Transverse colon (tissue), 4 donors: ENCODE data around the gene PROM1. TPM values are rescaled to one million over a fixed set of nuclear protein-coding genes. Genes with fewer than 3 reads are reported as not detected.

ENCODE experiments used
- DNase-seq: peaks from one replicate; pipeline ENCODE4 v3.0.0-alpha.2; 2019
- H3K27ac ChIP-seq, 4 donors: fragments of 200-600 bp; sonication (generic); 2 replicates each; pipeline ENCODE4 v1.5.1; 2016 to 2018; ENCODE audit warnings: inconsistent platforms in 4 of 4
- H3K27me3 ChIP-seq: fragments of 200-600 bp; sonication (generic); 2 replicates; pipeline ENCODE4 v1.5.1; 2017; ENCODE audit warnings: inconsistent platforms
- H3K36me3 ChIP-seq, 4 donors: fragments of 200-600 bp; sonication (generic); 2 replicates each; pipeline ENCODE4 v1.5.1; 2017 to 2019; ENCODE audit warnings: inconsistent platforms in 4 of 4
- H3K4me1 ChIP-seq, 4 donors: fragments of 200-600 bp; sonication (generic); 2 replicates each; pipeline ENCODE4 v1.5.1; 2017 to 2020; ENCODE audit warnings: inconsistent platforms in 4 of 4
- H3K4me3 ChIP-seq, 4 donors: fragments of 200-600 bp; sonication (generic); 1 replicate in 1 of 4; 2 replicates in 3 of 4; pipeline versions ENCODE4 v1.5.1 to v1.6.1; 2017 to 2019; ENCODE audit warnings: inconsistent platforms in 4 of 4
- H3K9me3 ChIP-seq, 2 donors: fragments of 200-600 bp; sonication (generic); 2 replicates each; pipeline ENCODE4 v1.5.1; 2017 to 2019; ENCODE audit warnings: inconsistent platforms in 2 of 2
- CTCF ChIP-seq, 5 experiments: fragments of 200-600 bp in 3 of 5; fragments of 450-650 bp in 2 of 5; sonication (generic) in 3 of 5; IDR thresholded peaks; 1 replicate in 2 of 5; 2 replicates in 3 of 5; pipeline ENCODE4 v1.5.1; 2016 to 2017; ENCODE audit warnings: antibody characterized with exemption in 5 of 5, inconsistent platforms in 3 of 5, mild to moderate bottlenecking in 2 of 5, moderate library complexity in 1 of 5
- EP300 ChIP-seq: sonication (generic); formaldehyde crosslinking; IDR thresholded peaks from one replicate; pipeline ENCODE4 v1.6.1; 2017; ENCODE audit warnings: antibody characterized with exemption, low read depth
- POLR2A ChIP-seq: fragments of 450-650 bp; IDR thresholded peaks from one replicate; pipeline ENCODE4 v1.6.1; 2016; ENCODE audit warnings: antibody characterized with exemption, mild to moderate bottlenecking, moderate library complexity
- POLR2AphosphoS5 ChIP-seq, 3 donors: sonication (generic); formaldehyde crosslinking; IDR thresholded peaks; one replicate each; pipeline ENCODE4 v1.6.1; 2016; ENCODE audit warnings: antibody characterized with exemption in 3 of 3
- WGBS, 2 donors: methylation state at CpG; one replicate each; pipeline ENCODE4 v1.1.5; 2018; ENCODE audit warnings: low coverage in 1 of 2; 5-methylcytosine and 5-hydroxymethylcytosine counted together
- in situ Hi-C, 4 donors: fragments of 200-750 bp; cut with MboI; loops; one replicate each; pipeline versions ENCODE4 v1.15.0 to v1.15.1; 2017; ENCODE audit warnings: low sequenced_read_pairs in 3 of 4, low pct_ligation_motif_present in 1 of 4, low pct_unique_long_range_greater_than_20kb in 1 of 4
- intact Hi-C: fragments of 100-400 bp; cut with DNase I; formaldehyde crosslinking; loops from one replicate; pipeline ENCODE4 v1.15.1; 2023; ENCODE audit warnings: low total_unique reads
- total RNA-seq, 4 donors: library from RNA; depleted of rRNA; stranded (reverse); fragments of >200 nt; gene quantifications; one replicate each; pipeline ENCODE4 v1.1.0, GENCODE V29; 2016

The PROM1 gene
- total RNA-seq, 4 donors from 2014 or later = 35.2 to 236 (median 170) TPM

- WGBS, 2 donors = 69 to 82% methylated on average over 5 to 10 of the region's 10 CpGs
- intact Hi-C loops (loop anchor here (5.0 kb wide), 1 partner anchor 173 kb away; no protein-coding TSS in a partner anchor), in situ Hi-C loops (loop anchor here in 1 of 4 donors (10.0 kb wide), 1 partner anchor 241 kb away; no protein-coding TSS in a partner anchor)
- Histone ChIP-seq H3K27ac (no peak overlapping the region), H3K4me3 (no peak overlapping the region), H3K36me3 (no peaks in the 10 kb centered on the region), H3K9me3 (no peaks in the 10 kb centered on the region), H3K4me1 (no peaks in the 10 kb centered on the region), H3K27me3 (no peaks in the 10 kb centered on the region)
- DNase-seq = no peak
- TF ChIP-seq POLR2A = no peak
- TF ChIP-seq POLR2AphosphoS5 (IDR thresholded peaks at IDR 0.05) = no peak
- TF ChIP-seq CTCF (IDR thresholded peaks at IDR 0.05) = no peak
- TF ChIP-seq EP300 = no peak
Measured at GRCh38 chr4:16023776-16024408, 59.9 kb downstream of the PROM1 start.

- in situ Hi-C loops = loop anchor here in 1 of 4 donors (10.0 kb wide), 1 partner anchor 243 kb away; no protein-coding TSS in a partner anchor
- 68 to 83% methylated on average over 7 to 8 of the region's 8 CpGs for WGBS, 2 donors
- intact Hi-C loops = loop anchor here (5.0 kb wide), 1 partner anchor 175 kb away; no protein-coding TSS in a partner anchor
Measured at GRCh38 chr4:16021804-16022560, 61.8 kb downstream of the PROM1 start.

GRCh38 chr4:16019649-16020048, 64.2 kb downstream of the PROM1 start:
- WGBS, 2 donors = 35 to 41% methylated on average over 3 of the region's 3 CpGs
- intact Hi-C loops (loop anchor here (5.0 kb wide), 1 partner anchor 178 kb away; no protein-coding TSS in a partner anchor), in situ Hi-C loops (loop anchor here in 1 of 4 donors (10.0 kb wide), 1 partner anchor 245 kb away; no protein-coding TSS in a partner anchor)
- Histone ChIP-seq H3K27ac (no peak overlapping the region), H3K9me3 (no peaks in the 10 kb centered on the region), H3K36me3 (no peaks in the 10 kb centered on the region), H3K4me3 (no peak overlapping the region), H3K4me1 (no peaks in the 10 kb centered on the region), H3K27me3 (no peaks in the 10 kb centered on the region)
- no peak for DNase-seq
- TF ChIP-seq CTCF (IDR thresholded peaks at IDR 0.05) = no peak

More at GRCh38 chr4:16021804-16022560, 61.8 kb downstream of the PROM1 start:
- no peaks in the 10 kb centered on the region for H3K4me1 ChIP-seq
- no peak overlapping the region for H3K27ac ChIP-seq
- DNase-seq = no peak
- H3K4me3 ChIP-seq = no peak overlapping the region
- no peak for TF ChIP-seq POLR2AphosphoS5 (IDR thresholded peaks at IDR 0.05)
- no peak for TF ChIP-seq POLR2A
- TF ChIP-seq EP300 = no peak
- H3K9me3 ChIP-seq = no peaks in the 10 kb centered on the region
- H3K27me3 ChIP-seq = no peaks in the 10 kb centered on the region
- H3K36me3 ChIP-seq = no peaks in the 10 kb centered on the region

- Histone ChIP-seq H3K4me3 (no peak overlapping the region), H3K36me3 (no peaks in the 10 kb centered on the region), H3K27ac (no peak overlapping the region), H3K27me3 (no peaks in the 10 kb centered on the region), H3K4me1 (no peaks in the 10 kb centered on the region), H3K9me3 (no peaks in the 10 kb centered on the region)
- WGBS, 2 donors = 66 to 80% methylated on average over 1 to 4 of the region's 4 CpGs
- DNase-seq = no peak
- intact Hi-C loops (no loop called here), in situ Hi-C loops (no loop called here)
- TF ChIP-seq POLR2A (no peak), POLR2AphosphoS5 (IDR thresholded peaks at IDR 0.05) (no peak), EP300 (no peak), CTCF (IDR thresholded peaks at IDR 0.05) (no peak)
Measured at GRCh38 chr4:16018841-16019240, 65.0 kb downstream of the PROM1 start.
